Lung microvascular endothelial cell (primary cell): ENCODE measurements around the gene C1QBP. TPM values are rescaled to one million over a fixed set of nuclear protein-coding genes. Genes with fewer than 3 reads are reported as not detected.
"Not testable (repeated sequence)": the region's sequence is repeated elsewhere in the genome, so short reads cannot be mapped to it uniquely, and the experiment has no call there.

Source experiments
- DNase-seq, 2 donors: peaks; one replicate each; pipeline versions ENCODE4 v3.0.0 to v3.0.0-alpha.2; 2010; ENCODE audit warnings: low read depth in 2 of 2
- total RNA-seq: library from RNA; depleted of rRNA; stranded (reverse); fragments of >200 nt; gene quantifications from 2 replicates; pipeline ENCODE4 v1.2.1, GENCODE V29; 2014

C1QBP gene, protein sequence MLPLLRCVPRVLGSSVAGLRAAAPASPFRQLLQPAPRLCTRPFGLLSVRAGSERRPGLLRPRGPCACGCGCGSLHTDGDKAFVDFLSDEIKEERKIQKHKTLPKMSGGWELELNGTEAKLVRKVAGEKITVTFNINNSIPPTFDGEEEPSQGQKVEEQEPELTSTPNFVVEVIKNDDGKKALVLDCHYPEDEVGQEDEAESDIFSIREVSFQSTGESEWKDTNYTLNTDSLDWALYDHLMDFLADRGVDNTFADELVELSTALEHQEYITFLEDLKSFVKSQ
- 166 and 208 TPM in 2 replicates for total RNA-seq

DNA sequence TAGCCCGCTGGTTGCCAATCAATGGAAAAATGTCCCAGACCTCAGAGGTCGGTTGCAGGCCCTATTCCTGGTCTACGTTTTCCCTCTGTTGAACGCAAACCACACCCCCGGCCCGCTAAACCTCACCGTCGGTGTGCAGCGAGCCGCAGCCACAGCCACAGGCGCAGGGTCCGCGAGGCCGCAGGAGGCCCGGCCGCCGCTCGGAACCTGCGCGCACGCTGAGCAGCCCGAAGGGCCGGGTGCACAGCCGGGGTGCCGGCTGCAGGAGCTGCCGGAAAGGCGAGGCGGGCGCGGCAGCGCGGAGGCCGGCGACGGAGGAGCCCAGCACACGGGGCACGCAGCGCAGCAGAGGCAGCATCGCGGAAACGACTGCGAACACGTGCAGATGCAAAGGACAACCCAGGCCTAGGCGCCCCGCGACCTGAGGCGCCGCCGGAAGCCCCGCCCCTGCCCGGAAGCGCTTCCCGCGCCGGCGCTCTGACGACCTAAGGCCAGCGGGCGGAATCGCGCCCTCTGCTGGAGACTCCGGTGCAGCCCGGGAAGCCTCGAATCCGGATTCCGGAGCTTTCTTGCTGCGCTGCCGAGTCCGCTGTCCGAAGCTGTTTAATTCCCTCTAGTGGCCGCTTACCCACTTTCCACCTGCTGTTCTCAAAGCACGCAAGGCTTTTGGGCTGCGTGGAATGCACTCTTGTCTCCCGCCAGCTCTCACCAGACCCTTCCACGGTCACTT, at the start of gene C1QBP:
Gene C1QBP, minus strand, starts transcription at position 440 of the 730 bp plus-strand sequence. Its CDS starts 82 bp downstream, at position 358.
- DNase-seq, result peak; percentile 95 to 97

DNA sequence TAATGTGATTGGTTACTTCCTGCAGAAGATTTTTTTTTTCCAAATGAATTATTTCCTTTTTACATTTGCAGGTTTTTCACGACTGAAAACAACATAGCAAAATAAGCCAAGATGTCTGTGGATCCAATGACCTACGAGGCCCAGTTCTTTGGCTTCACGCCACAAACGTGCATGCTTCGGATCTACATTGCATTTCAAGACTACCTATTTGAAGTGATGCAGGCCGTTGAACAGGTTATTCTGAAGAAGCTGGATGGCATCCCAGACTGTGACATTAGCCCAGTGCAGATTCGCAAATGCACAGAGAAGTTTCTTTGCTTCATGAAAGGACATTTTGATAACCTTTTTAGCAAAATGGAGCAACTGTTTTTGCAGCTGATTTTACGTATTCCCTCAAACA, 49.8 kb upstream of the C1QBP start:
- no peak for DNase-seq

DNA sequence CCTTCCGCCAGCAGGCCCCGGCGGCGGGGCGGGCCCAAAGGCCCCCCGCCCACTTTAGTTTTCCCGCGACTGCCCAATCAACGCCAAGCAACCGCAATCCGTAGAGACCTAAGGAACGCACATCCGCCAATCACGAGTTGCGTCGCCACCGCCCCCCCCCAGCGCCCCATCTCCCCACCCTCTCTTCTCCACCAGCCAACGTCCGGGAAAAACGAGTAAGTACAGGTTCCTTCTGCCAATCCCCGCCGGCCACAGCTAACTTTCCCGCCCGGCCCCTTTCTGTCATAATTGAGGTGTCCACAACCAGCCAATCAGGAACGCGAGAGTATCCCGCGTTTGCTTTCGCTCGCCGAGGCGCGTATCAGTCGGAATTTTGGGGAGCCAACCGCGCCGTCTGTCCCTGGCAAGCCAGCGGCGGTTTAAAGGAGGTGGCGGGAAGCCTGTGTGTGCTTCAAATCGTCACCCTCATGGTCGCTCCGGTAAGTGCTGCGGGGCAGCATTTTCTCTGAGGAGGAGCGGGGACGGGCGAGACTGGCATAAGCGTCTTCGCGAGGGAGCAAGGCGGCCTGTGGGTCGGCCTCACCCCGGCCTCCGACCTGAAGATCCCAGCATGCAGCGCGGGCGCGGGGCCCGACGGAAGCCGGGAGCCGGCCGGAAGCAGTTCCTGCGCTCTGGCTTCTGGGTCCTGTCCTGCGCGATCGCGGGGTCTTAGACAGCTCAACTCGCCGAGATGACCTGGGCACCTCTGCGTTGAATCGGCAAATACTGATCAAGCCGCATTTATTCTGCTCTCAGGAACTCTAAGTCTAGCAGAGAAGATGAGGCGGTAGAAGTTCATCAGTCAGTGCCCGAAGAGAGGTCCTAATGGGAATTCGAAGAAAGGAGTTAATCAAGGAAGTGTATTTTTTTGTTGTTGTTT, 47.5 kb upstream of the C1QBP start, which contains the start of gene MIS12:
Gene MIS12, plus strand, starts transcription at position 361 of the 919 bp plus-strand sequence. CDS start 2,297 bp downstream, outside the sequence.
- peak; percentile 99 for DNase-seq

DNA sequence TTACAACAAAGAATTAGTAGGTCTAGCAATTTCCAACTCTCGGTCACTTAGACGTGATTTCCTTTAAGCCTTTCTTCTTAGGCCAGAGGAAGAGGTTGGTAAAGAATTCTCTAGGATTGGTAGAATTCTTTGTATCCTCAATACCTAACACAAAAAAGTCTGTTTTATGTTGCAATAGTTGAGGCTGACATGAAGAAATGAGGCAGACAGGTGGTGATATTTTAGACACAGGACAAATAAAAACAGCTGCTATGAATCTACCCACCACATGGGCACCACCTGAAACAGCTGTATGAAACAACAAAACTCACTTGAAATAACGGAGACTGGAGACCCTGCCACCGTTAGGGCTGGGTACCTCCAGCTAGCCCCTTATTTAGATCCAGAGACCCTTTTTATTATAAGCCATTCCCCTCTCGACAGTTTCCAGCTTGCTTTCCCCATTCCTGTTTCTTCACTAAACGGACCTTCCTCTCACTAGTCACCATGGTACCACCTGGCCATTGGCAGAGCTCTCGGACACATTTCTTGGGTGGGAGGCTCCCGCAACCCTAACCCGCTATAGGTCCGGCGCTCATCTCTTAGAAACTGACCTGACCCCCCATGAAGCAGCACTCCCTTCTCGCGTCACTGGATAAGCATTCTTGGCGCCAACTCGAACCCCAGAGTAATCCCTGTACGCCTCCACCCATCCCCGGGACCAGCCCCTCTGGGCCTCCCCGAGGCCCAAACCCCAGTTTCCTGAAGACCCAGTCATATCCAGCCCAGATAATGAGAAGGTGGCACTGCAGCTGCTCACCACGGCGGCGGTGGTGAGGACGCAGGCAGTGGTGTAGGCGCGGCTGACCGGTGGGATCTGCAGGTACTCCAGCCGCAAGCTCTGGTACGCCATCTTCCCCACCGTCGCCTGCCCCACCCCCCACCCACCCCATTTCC, 46.6 kb upstream of the C1QBP start, which contains the start of gene DERL2:
Gene DERL2, minus strand, starts transcription at position 909 of the 936 bp plus-strand sequence. Its CDS starts 17 bp downstream, at position 892.
- DNase-seq, result peak in 1 of 2 donors; percentile 24

DNA sequence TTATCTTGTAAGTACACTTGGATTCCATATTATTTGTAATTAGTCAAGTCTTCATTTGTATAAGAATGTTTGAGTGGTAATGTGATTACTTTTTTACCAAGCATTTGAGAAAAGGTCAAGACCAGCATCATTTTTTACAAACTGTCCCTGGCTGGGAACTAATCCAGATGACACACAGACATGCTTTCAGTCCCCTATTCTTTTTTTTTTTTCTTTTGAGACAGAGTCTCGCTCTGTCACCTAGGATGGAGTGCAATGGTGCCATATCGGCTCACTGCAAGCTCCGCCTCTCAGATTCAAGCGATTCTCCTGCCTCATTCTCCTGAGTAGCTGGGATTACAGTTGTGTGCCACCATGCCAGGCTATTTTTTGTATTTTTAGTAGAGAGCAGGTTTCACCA, 42.5 kb upstream of the C1QBP start:
- no peak for DNase-seq

DNA sequence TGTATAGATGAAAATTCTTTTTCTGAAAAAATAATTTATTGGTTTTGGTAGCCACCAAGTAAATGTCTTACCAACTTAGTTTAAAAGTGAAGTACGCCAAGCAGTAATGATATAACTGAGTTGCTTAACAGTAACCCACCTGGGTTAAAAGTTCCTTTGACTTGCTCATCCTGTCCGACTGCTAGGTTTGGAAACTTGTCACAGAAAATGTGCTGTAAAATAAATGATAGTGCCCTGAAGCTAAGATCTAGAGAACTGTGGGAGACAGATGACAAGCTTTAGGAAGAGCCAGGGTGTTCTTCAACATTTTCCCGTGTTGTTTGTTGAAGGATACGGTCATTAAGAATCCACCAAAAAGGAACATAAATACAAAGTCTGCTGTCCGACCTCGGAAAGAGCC, 42.0 kb upstream of the C1QBP start:
- DNase-seq, result no peak

DNA sequence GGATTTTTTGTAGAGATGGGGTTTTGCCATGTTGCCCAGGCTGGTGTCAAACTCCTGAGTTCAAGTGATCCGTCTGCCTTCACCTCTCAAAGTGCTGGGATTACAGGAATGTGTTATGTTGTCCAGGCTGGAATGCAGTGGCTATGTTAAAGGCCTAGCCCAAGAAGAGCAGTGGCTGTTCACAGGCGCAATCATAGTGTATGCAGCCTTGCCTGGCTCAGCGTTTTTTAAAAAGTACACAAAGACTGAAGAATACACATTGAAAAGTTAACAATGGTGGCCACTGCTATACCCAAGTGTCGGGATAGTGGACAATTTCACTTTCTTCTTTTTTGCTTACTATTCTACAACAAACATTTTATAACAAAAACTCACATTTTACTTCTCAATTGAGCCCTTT, 40.0 kb upstream of the C1QBP start:
- DNase-seq, result no peak

DNA sequence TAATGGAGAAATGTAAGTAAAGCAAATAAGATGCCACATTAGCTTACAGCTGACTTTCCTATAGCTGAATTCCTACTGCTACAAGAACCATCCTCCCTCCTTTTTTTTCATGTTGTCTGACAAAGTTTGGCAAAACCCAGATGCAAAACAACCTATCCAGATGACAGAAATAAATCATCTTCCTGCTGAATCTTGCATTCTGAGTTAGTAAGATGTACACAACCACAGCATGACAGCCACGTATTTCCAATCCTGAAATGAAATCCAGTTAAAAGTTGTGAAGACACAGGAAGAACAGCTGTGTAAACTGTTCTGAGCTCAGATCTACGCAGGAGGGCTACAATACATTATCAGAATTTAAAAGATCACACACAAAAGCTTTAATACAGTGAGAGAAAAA, 35.0 kb upstream of the C1QBP start:
- DNase-seq, result no peak

DNA sequence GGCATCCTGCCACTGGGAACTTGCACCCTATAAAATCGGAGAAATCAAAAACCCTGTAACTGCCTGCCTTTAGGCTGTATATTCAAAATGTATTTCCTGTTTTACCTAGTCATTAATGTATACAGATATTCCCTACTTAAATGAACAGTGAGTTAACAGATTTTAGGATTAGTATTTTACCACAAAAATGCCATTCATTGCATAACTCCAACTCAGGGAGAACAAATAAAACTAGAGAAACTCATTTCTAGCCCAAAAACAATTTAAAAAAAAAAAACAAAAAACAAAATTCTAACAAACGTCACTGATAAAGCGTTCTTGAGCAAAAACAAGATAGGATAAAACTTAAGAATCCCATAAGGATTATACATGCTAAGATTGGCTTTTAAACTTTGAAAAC, 33.6 kb upstream of the C1QBP start:
- DNase-seq, result no peak

DNA sequence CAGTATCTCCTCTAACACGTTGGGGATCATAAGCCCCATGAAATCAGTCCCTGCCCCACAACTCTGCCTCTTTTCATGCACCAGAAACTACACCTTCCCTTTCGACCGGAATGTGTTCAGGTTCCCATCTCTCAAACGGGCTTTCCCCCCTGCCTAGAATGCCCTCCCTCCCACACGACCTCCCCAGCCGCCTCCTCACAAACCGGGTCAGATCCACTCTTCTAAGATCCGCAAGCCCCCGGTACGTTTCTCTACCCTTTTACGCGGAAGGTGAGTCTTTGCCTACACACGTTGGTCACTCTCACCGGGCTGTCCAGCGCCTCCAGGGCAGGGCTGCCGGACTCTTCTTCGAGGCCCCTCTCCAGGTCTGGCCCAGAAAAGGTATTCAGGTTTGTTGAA, 29.1 kb upstream of the C1QBP start:
- DNase-seq, result no peak

DNA sequence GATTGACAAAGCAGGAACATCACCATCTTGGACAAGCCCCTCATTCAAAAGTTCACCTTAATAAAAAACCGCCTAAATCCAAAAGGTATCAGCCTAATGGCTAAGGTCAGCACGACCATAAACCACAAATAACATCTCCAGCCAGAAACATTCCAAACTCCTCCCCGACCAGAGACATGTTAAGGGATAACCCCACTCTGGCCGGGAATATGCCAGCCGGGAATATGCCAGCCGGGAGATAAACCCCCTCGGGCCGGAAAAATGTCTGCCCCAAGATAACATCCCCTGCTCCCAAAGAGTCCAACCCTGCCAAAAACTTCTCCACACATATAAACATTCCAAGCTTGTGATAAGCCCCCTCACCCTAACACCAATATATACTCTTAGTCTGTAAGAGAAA, 28.5 kb upstream of the C1QBP start:
- no peak for DNase-seq

DNA sequence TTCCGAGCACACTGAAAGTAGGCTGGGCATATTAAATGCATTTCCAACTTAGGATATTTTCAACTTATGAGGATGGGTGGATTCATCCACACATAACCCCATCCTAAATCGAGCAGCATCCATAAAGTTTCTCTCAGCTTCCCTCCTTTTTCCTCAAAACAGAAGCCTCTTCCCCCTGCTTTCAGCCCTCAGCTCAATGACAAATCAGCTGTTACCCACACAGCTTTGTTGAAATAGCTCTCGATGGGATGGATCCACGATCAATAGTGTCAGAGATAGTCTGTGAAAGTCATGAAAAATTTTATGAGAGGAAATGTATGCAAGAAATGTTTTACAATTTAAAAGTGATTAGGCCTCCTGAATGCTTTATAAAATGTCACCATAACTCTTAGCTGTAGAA, 27.3 kb upstream of the C1QBP start:
- no peak for DNase-seq

DNA sequence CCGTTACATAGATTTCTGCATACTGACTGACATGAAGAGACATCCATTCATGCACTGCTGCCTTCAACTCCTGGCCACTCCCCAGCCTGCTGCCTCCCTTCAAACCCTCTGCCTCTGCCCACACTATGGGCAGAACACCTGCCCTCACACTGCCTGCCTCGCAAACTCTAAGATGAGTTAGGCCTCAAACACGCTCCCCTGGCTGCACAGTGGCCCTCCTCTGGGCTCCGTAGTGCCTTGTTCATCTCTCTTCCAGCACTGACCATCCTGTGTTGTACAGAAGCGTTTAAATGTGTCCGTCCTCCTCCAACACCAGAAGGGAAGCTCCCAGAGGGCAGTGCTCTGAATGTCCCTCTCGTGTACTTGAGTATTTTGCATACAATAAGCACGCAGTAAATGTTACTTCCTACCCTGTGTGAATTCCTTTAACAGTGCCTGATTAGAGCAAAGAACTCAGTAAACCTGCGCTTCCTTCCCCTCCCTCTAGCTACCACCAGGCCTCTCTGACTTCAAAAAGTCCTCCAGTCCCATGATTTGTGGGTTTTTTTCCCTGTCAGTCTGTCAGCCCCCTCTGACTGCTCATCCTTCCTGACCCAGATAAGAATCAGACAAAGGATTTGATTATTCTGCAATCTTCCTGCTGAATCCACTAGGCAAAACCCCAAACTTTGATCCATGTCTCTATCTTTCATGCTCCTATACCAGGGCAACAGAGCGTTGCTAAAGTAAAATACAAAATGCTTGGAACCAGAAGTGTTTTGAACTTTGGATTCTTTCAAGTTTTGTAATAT, 26.0 kb upstream of the C1QBP start:
- peak in 1 of 2 donors; percentile 71 for DNase-seq

DNA sequence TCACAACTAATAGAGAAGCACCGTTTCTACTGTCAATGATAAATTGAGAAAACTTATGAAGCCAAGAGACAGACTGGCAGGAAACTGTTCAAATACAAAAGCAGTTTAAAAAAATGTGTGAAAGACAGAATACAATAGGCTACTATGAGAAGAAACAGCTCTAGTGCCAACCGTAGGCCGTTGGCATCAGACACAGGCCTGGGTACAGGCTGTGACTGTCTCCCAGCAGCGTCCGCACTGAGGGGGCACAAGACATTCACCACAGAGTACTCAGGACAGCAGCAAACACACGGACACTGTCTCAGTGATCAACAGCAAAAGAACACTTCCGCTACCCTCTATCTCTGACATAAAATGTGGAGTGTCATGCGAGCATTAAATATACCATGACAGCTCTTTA, 7.8 kb upstream of the C1QBP start:
- DNase-seq, result no peak

DNA sequence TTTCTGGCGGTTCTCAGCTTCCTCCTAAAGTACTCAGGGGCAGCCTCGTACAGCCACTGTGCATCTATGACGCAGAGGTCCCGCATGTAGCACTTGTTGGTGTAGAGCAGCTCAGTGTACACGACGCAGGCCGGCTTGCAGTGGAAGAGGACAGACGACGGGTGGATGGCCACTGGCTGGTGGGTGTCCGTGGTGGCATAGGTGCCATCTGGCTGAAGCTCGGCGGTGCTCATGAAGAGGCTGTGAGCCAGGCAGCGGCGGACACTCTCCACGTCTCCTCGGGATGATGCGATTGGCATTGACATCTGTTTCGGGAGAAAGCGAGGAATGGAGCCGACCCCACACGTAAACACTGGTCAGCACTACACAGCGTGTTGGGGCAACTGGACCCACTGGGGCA, 5.3 kb upstream of the C1QBP start:
- DNase-seq, result no peak

DNA sequence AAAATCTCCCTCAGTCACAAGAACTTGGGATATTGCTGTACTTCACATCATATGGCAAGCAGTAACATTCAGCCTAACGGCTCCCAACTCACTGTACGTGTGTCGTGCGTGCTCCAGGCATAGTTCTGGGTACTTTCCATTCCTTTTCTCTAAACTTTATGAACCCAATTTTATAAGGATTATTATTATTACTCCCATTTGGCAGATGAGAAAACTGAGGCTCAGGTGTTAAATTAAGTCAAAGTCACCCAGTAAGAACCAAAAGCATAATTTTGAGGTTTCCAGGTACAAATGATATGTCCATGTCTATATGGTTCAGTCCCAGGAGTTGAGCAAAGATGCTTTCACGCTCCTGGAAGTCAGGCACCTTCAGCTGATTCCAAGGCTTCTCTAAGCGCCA, 4.8 kb upstream of the C1QBP start:
- DNase-seq, result no peak

DNA sequence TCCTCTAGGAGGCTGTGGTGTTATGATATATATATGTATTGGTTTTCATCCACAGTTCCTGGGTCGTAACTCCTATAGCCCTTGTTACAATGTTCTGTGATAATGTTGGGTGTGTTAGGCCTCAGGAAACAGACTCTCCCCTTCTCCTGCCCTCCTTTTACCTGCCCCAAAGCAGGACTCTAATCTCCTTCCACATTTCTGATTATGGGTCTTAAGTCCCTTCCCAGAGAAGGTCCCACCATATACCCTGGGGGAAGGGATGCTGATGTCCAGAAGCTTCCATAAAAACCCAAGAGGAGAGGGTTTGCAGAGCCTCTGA, 450 bp upstream of the C1QBP start:
- no peak for DNase-seq

DNA sequence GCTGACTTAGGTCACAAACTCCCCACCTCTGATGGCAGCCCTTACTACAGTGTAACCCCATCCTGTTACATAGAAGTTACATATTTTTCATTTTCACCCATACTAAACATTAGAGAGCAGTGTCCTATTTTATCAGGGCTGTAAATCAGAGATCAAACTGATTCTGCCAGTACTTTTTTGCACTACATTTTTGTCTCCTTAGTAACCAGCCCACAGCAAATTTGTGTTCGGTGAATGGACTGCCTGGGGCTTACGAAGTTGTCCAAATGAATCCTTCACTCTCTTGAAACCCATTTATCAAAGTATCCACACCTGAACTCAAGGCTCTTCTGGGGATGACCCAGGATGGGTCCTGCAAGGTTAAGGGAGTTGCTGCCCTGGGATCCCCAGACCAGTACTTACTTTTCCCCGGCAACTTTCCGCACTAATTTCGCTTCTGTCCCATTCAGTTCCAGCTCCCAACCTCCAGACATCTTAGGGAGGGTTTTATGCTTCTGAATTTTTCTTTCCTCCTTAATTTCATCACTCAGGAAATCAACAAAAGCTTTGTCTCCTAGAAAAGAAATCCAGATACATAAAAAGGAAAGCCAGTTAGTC, 1.1 kb downstream of the C1QBP start:
- peak; percentile 11 to 16 for DNase-seq

DNA sequence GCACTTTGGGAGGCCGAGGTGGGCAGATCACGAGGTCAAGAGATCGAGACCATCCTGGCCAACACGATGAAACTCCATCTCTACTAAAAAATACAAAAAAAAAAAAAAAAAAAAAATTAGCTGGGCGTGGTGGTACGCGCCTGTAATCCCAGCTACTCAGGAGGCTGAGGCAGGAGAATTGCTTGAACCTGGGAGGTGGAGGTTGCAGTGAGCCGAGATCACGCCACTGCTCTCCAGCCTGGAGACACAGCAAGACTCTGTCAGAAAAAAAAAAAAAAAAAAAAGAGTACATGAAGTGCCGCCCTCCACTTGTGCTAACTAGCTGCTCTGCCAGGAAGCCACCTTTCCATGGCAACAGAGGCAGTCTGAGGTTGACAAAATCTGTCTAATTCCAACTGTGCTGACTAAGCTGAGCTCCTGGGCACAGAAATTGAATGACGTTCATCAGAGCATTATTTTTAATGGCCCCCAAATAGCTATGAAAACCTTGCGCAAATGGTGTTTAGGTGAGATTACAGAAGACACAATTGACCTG, 3.1 kb downstream of the C1QBP start:
- not testable (repeated sequence) for DNase-seq
